ENCODE data around the gene TMEM39B.
"Not testable (repeated sequence)": the region's sequence is repeated elsewhere in the genome, so short reads cannot be mapped to it uniquely, and the experiment has no call there.

Gene TMEM39B

DNA sequence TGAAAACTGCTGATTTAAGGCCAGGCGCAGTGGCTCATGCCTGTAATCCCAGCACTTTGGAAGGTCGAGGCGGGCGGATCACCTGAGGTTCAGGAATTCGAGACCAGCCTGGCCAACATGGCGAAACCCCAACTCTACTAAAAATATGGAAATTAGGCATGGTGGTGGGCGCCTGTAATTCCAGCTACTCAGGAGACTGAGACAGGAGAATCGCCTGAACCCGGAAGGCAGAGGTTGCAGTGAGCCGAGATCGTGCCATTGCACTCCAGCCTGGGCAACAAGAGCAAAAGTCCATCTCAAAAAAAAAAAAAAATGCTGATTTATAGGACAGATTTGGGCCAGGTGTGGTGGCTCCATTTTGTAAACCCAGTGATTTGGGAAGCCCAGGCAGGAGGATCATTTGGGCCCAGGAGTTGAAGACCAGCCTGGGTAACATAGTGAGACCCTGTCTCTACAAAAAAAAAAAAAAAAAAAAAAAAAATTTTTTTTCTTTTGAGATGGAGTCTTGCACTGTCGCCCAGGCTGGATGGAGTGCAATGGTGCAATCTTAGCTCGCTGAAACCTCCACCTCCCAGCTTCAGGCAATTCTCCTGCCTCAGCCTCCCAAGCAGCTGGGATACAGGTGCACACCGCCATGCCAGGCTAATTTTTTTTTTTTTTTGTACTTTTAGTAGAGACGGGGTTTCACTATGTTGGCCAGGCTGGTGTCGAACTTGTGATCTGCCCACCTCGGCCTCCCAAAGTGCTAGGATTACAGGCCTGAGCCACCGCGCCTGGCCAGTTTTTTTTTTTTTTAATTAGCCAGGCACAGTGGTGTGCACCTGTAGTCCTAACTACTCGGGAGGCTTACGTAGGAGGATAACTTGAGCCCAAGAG is 6.9 kb upstream of the TMEM39B start:
- not testable (repeated sequence) for DNase-seq (ENCODE audit: low read depth); H3K4me3 ChIP-seq (ENCODE audit: low read depth, low read length)

DNA sequence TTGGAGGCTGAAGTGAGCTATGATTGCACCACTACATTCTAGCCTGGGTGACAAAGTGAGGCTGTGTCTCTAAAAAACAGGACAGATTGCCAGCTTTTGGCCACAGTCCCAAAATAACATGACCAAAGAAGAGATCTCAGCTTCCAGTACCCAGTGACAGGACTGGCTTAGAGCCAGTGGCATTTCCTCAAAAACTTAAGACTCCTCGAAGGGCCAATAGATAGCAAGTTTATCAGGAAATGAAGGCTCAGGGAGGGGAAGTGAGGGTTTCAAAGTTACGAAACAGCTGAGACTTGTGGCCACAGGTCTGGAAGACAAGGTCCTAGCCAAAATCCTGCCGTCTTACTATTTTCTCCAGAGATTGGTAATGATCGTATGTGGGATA is 6.3 kb upstream of the TMEM39B start:
- no peak overlapping the region for H3K4me3 ChIP-seq (ENCODE audit: low read depth, low read length)
- peak; percentile 61 for DNase-seq (ENCODE audit: low read depth)

DNA sequence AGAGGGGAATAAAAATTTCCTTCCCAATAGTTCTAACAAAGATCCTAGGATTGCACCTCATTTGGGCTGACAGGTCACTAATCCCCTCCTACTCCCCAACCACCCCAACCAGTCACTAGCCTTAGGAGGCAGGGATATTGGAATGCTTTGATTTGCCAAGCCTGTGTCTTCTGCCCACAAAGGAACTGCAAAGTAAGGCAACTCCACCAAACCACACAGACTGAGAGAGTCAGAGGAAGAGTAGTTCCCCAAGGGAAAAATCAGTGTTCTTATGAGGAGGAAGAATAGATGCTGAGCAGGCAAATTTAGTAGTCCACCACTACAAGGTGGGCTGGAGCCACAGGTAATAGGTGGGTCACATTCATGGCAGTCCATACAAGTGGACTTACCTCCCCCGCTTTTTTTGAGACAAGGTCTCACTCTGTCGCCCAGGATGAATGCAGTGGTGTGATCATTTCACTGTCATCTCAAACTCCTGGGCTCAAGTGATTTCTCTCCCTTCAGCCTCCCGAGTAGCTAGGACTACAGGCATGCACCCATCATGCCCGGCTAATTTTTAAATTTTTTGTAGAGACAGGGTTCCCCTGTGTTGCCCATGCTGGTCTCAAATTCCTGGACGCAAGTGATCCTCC is 3.7 kb upstream of the TMEM39B start:
- H3K4me3 ChIP-seq (ENCODE audit: low read depth, low read length), result no peak overlapping the region
- DNase-seq (ENCODE audit: low read depth), result no peak

DNA sequence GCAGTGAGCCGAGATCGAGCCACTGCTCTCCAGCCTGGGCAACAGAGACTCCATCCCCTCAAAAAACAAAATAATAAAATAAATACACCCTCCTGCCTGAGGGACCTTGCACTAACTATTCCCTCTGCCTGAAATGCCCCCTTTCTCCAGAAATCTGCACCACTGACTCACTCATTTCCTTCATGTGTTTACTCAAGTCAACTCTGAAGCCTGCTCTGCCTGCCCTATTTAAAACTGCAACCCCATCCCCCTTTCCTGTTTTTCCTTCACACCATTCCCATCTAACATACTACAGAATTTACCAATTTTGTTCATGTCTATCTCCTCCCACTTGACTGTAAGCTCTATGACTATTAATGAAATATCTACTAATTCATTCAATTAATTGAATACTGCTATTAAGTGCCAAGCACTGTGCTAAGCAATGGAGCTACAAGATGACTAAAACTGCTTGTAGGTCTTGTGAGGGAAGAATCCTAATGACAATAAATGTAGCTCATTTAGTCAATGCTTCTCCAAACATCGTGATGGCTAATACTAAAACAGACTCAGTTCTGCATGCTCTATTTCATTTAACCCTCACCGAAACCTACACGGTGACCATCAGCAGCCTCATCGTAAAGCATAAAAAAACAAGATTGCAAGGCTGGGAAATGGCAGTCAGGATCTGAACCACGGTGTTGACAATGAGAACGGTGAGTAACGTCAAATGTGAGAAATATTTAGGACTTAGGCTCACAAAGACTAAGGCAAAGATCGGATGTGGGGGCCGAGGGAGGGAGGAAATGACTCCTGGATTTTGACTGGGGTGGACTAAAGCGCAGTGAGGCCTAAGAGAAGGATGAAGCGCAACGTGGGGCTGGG is 749 bp upstream of the TMEM39B start:
- no peak for DNase-seq (ENCODE audit: low read depth)
- peak overlapping the region; percentile 72 for H3K4me3 ChIP-seq (ENCODE audit: low read depth, low read length)

DNA sequence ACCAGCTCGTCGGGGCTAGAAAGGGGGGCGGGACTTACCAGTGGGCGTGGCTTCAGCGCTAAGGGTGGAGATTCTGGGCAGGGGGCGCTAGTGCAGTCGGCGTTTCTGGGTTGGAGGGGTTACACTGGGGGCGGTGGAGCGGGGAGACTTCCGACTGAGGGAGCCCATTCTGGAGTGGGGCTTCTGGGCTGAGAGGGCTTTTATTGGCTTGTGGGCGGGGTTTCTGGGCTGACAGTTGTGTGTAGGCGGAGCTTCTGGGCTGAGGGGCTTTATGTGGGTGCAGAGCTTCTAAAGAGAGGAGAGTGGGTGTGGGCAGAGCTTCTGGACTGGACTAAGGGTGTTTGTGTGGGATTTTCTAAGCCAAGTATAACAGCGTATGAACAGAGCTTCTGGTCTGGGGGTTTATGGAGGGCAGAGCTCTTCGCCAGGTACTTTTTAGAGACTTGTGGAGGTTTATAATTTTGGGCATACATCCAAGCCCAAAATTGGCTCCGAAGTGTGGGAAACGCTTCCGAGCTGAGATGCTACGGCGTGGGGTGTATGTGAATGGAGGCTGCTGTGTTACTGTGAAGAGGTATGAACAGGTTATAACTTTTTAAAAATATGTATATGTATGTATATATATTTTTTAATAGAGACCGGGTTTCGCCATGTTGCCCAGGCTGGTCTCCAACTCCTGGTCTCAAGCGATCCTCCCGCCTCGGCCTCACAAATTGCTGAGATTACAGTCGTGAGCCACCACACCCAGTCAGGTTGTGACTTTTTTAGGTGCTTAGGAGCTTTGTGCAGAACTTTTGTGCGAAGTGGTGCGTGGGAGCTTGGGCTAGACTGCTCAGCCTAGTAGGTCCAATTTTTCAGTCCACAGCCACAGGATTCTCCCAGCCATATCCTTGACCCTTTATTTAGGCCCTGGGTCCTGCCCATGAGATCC is 825 bp downstream of the TMEM39B start:
- H3K4me3 ChIP-seq (ENCODE audit: low read depth, low read length), result peak overlapping the region; percentile 72
- DNase-seq (ENCODE audit: low read depth), result no peak

DNA sequence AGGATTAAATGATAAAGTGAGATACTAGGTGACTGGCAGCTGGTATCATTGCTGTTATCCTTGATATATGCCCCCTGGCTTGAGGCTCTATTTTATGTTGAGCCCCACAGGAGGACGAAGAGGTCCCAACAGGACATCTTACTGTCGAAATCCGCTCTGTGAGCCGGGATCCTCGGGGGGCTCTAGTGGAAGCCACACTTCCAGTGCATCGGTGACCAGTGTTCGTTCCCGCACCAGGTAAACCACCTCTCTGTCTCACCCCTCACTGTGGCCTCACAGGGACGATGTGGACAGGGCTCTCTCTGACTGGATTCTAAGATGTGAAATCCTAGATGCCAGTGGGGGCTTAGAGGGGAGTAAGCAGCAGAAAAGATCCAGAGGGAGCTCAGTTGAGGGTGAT is 2.1 kb downstream of the TMEM39B start:
- no peak overlapping the region for H3K4me3 ChIP-seq (ENCODE audit: low read depth, low read length)
- no peak for DNase-seq (ENCODE audit: low read depth)

DNA sequence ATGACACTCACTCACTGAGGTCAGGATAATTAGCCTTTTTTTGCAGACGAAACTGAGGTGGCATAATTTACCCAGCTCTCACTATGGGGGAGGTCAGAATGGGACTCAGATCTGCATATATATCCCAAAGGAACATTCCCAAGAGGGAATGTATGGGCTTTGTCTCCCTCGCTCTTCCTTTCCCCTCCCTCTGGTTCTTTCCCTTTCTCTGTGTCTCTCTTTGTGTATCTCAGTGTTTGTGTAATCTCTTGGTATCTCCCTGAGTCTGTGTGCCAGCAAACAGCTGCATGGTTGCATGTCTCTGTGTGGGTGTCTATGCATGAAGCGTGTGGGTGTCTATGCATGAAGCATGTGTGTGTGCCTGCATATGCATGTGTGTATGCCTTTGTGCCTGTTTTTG is 4.7 kb downstream of the TMEM39B start:
- no peak for DNase-seq (ENCODE audit: low read depth)
- no peak overlapping the region for H3K4me3 ChIP-seq (ENCODE audit: low read depth, low read length)

DNA sequence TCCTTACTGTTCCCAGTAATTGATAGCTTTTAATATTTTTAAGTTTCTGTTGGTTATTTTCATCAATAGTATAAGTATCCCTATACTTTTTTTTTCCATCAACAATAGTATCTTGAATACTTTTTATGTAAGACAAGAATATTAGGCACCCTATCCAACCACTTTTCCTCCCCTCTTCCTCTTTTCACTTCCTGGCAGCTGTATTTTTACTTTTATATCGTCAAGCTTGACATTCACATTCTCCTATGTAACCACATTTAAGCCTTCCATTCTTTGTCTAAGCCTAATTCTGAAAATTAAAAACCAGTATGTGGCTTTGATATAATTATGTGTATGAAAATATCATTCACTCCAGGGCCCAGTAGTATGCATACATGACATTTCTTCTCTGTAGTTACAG is 9.3 kb downstream of the TMEM39B start:
- no peak overlapping the region for H3K4me3 ChIP-seq (ENCODE audit: low read depth, low read length)
- no peak for DNase-seq (ENCODE audit: low read depth)

DNA sequence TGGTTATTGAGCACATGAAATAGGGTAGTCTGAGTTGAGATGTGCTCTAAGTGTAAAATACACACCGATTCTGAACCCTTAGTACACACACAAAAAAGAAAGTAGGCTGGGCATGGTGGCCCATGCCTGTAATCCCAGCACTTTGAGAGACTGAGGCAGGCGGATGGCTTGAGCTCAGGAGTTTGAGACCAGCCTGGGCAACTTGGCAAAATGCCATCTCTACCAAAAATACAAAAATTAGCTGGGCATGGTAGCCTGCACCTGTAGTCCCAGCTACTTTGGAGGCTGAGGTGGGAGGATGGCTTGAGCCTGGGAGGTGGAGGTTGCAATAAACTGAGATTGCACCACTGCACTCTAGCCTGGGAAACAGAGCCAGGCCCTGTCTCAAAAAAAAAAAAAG is 13.6 kb downstream of the TMEM39B start:
- not testable (repeated sequence) for DNase-seq (ENCODE audit: low read depth); H3K4me3 ChIP-seq (ENCODE audit: low read depth, low read length)

DNA sequence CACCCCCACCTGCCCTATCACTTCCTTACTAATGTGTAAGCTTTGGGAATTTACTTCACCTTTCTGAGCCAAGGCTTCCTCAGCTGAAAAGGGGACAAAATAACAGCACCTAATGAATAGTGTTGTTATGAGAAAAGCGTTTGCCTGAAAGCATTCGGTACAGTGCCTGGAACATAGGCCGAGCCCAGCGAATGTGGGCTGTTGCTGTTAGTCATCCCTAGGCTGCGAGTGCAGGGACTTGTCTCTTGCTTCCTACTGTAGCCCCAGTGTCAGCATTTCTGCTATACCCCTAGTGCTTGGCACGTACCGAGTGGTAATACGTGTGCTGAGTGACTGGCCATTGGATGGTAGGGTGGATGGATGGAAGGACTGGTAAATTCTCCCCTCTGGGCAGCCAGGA is 18.4 kb downstream of the TMEM39B start:
- H3K4me3 ChIP-seq (ENCODE audit: low read depth, low read length), result no peak overlapping the region
- no peak for DNase-seq (ENCODE audit: low read depth)

DNA sequence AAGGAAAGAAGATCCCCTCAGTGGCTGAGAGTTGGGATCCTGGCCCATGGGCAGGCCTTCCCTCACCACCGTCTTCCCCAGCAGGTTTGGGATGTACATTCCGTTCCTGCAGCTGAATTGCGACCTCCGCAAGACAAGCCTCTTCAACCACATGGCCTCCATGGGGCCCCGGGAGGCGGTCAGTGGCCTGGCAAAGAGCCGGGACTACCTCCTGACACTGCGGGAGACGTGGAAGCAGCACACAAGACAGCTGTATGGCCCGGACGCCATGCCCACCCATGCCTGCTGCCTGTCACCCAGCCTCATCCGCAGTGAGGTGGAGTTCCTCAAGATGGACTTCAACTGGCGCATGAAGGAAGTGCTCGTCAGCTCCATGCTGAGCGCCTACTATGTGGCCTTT is 18.9 kb downstream of the TMEM39B start:
- no peak for DNase-seq (ENCODE audit: low read depth)

DNA sequence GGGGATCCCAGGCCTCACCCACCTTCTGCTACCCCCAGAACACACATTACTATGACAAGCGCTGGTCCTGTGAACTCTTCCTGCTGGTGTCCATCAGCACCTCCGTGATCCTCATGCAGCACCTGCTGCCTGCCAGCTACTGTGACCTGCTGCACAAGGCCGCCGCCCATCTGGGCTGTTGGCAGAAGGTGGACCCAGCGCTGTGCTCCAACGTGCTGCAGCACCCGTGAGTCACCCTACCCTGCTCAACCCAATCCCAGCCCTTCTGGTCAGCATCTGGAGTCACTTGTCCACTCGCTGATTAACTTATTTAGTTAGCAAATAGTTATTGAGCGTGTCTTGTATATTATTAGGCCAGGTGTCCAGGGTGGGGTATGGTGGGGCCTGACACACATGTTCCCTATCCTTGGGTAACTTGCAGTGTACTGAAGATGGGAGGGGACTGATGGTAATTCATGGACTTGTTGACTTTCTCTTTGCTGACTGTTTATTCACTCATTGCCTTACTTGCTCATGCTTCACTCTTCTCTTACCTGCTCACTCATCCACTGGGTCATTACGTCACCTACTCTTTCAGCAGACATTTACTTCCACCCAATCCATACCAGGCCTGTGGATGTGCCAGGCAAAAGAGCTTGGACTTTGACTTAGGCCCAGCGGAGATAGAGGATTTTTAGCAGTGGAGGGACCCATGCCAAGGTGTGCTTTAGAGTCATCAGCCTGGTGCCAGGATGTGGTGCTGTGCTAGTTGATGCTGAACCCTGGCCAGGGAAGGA is 22.2 kb downstream of the TMEM39B start:
- DNase-seq (ENCODE audit: low read depth), result no peak

More for the DNA sequence above, 18.9 kb downstream of the TMEM39B start:
- no peak overlapping the region for H3K4me3 ChIP-seq (ENCODE audit: low read depth, low read length)

DNA sequence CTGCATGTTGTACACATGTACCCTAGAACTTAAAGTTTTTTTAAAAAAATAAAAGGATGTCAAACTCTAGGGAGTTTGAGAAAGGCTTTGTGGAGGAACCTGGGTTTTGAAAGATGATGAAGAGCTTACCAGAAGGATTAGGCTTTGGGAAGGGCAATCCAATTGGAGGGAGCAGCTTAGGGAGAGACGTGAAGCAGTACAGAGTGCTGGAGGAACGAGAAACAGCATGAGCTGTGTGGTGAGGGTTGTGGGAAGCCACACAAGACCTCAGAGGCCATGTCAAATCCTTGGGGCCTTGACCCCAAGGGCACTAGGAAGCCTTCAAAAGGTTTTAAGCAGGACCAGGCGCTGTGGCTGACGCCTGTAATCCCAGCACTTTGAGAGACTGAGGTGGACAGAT is 26.7 kb downstream of the TMEM39B start:
- no peak for DNase-seq (ENCODE audit: low read depth)
- no peak overlapping the region for H3K4me3 ChIP-seq (ENCODE audit: low read depth, low read length)

More for the DNA sequence above, 22.2 kb downstream of the TMEM39B start:
- H3K4me3 ChIP-seq (ENCODE audit: low read depth, low read length), result no peak overlapping the region

DNA sequence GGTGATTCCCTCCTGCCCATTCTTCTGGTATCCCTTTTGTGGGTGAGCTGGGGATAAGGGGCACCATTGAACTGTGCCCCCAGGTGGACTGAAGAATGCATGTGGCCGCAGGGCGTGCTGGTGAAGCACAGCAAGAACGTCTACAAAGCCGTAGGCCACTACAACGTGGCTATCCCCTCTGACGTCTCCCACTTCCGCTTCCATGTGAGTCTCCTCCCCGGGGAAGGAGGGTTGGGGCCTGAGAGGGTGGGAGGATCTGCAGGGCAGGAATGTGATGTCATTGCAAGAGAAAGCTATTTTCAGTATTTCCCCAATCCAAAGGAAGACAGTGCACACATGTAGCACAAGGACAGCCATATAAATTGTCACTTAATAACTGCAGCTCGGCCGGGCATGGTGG is 27.6 kb downstream of the TMEM39B start:
- H3K4me3 ChIP-seq (ENCODE audit: low read depth, low read length), result no peak overlapping the region
- no peak for DNase-seq (ENCODE audit: low read depth)

DNA sequence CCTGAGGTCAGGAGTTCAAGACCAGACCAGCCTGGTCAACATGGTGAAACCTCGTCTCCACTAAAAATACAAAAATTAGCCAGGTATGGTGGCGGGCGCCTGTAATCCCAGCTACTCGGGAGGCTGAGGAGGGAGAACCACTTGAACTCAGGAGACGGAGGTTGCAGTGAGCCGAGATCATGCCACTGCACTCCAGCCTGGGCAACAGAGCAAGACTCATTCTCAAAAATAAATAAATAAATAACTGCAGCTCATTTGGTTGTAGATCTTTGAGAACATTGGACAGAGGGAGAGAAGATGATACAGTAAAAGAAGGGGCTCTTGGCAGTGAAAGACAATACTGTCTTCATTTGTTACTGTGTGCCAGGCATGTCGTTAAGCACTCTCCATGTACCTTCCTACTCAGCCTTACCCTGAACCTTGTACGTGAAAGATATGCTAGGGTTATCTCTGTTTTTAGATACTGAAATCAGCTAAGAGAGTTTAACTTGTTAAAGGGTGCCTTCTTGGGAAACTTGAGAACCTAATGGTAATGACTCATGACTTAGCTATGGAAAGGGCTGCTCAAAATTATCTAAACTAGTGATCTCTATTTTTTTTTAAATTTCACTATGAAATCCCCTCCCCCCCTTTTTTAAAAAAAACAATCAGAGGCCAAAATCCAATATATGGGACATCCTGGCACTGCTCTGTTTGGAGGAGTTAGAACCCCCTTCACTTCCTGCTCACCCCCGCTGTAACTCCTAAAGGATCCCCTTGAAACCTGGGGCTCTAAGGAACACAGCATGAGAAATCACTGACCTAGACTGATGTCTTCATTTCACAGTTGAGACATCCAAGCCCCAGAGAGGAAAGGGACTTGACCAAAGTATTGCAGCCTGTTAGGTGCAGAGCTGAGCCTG is 28.3 kb downstream of the TMEM39B start:
- H3K4me3 ChIP-seq (ENCODE audit: low read depth, low read length), result no peak overlapping the region
- DNase-seq (ENCODE audit: low read depth), result no peak

DNA sequence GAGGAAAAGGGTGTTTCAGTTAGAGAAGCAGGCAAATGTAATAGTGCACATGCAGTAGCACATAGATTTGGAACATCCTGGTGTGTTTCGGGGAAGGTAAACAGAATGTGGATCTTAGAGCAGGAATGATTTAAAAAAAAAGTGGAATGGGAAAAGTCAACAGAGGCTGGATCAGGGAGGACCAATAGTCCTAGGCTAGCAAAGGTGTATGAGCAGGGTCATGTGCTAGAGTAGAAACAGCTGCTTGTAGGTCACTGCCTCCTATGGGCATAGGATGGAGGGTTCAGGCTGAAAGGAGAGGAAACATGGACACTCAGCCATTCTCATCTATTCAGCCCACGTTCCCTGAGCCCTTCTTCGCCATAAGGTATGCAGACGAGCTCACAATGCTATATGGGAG is 31.4 kb downstream of the TMEM39B start:
- H3K4me3 ChIP-seq (ENCODE audit: low read depth, low read length), result no peak overlapping the region
- DNase-seq (ENCODE audit: low read depth), result no peak

DNA sequence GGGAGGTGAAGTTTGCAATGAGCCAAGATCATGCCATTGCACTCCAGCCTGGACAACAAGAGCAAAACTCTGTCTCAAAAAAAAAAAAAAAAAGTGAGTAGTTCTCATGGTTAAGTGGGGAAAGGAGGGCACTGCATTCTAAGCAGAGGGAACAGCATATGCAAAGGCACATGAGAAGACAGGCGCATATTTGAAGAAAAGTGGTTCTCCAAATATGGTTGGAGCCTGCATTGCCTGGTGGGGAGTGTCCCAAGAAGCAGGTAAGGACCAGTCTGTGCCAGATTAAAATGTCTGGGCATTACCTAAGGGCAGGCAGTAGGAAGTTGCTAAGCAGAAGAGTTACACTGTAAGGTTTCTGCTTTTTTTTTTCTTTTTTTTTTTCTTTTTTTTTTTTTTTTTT is 32.6 kb downstream of the TMEM39B start:
- DNase-seq (ENCODE audit: low read depth), result no peak
- H3K4me3 ChIP-seq (ENCODE audit: low read depth, low read length), result no peak overlapping the region
